DMS53 treated with DMSO at 0.1 percent for 48 hours (cell line): ENCODE data around the gene GNPDA1.
A peak's percentile ranks its signal among the peaks of the same experiment; 100 is the strongest.
"Not testable (repeated sequence)": the region's sequence is repeated elsewhere in the genome, so short reads cannot be mapped to it uniquely, and the experiment has no call there.

Experiments
- DNase-seq: peaks from one replicate; lab custom pipeline; 2025; ENCODE audit not compliant: unreplicated experiment; lab: John Stamatoyannopoulos, UW

GNPDA1 gene

DNA sequence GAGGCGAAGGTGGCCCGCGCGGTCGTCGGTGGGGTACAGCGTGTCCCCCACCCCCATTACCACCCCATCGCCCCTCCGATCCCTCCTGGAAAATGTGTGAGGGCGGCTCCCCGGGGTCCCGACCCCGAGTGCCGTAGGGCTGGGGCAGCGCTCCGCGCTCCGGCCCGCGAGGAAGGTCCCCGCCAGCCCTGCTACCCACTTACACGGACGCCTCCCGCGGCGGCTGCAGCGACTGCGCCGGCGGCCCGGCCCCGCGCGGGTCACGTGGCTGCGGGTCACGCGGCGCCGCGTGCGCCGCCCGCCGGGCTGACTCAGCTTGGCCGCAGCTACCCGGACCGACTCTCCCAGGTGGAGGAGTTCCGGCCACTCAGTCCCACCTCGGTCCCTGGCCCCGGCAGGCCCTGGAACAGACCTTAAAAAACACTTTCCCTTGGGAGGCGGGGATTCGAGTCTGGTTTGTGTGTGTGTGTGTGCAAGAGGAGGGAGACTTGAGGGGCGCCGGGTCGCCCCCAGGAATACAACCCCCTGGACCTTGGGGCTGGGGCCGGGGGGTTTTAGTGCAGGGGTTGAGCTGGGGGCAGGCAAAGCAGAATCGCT is at the start of gene GNPDA1:
TSS of gene GNPDA1 (minus strand) at position 236 of the 597 bp plus-strand sequence. CDS start 992 bp downstream, outside the sequence.
- DNase-seq, result peak; percentile 69

DNA sequence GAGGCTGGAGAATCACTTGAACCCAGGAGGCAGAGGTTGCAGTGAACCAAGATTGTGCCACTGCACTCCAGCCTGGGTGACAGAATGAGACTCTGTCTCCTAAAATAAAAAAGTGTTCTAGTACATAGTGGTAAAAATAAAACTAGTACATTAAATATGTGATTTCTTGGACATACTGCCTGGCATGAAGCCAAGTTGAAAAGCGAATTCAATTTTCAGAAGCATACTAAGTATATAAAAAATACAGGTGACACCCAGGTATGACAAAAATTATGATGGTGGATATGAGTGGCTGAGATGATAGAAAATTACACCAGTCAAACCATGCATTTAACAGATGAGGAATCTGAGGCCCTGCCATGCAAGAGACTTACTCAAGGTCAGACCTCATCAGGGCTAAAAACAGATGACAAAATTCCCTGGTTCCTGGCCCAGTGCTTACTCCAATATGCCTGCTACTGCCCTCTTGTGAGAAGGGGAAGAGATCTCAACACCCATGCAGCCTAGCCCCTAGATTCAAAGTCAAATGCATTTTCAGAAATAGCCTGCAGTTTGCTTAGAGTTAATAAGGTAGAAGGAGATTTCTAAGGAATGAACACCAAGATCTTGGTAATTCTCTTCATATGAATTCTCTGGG is 46.6 kb upstream of the GNPDA1 start:
- DNase-seq, result no peak

DNA sequence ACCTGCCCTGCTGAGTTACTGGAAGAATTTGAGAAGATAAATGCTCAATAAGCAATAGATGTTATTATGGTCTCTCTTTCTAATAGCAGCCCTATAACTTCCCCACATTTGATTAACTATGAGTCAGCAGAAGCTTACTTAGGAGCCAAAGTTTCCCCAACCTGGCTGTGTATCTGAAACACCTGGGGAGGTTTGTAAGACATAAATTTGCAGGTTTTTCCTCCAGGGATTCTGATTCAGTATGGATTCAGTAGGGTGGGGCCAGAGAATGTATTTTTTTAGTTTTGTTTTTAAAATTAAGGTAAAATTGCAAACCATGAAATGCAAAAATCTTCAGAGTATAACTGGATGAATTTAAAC is 44.9 kb upstream of the GNPDA1 start:
- no peak for DNase-seq

GRCh38 chr5:142056816-142057696 is 44.2 kb upstream of the GNPDA1 start:
- DNase-seq, result no peak

DNA sequence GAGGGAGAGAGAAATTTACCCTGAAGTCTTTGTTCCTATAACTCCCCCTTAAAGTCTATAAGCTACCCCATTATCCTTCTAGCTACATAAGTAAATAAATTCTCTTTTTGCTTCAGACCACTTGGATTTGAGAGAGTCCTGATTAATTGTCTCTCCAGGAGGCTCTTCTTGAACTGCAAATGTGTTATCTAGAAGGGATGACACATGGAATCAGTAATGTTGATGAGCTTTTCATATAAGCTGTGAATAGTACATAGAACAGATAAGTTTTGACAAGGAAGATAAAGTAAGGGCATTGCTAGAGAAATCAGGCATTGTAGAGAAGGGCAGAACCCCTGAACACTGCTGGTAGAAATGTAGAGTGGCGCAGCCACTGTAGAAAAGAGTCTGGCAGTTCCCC is 42.5 kb upstream of the GNPDA1 start:
- DNase-seq, result no peak

- peak; percentile 18 for DNase-seq
Observed at GRCh38 chr5:142053426-142054151, 40.8 kb upstream of the GNPDA1 start.

GRCh38 chr5:142052026-142052425 is 39.2 kb upstream of the GNPDA1 start:
- not testable (repeated sequence) for DNase-seq

DNA sequence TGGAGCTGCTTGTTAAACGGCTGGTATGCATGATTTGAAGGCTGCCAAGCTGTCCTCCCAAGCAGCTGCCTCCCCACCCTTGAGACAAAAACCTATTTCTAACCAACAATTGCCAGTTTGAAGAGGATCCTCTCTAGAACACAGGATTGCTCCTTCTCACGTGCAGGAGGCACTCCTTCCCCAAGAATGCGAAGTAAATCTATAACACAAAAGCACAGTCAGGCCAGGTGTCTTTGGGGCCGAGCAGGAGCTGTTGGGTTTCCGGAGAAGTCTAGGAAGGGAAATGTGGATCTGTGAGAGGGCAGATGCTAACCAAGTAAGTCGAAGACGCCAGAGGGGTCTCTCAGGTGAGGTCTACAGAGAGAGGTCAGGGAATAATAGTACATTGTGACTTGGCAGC is 35.4 kb upstream of the GNPDA1 start:
- DNase-seq, result no peak

DNA sequence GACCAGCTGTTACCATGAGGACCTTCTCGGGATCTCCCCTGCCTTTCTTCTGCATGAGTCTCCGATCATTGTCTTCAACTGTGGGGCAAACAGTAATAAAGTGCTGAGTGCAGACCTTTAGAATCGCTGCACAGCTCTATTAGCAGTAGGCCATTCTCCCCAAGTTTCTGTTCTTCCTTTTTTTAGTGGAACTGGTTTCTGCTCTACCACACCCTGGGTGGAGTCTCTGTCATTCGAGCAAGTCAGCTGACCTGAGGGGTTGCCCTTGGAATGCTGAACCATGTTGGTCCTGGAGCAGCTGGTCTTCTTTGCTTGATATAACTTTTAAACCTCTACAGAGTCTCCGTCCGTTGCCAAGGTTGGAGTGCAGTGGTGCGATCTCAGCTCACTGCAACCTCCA is 33.4 kb upstream of the GNPDA1 start:
- DNase-seq, result no peak

DNA sequence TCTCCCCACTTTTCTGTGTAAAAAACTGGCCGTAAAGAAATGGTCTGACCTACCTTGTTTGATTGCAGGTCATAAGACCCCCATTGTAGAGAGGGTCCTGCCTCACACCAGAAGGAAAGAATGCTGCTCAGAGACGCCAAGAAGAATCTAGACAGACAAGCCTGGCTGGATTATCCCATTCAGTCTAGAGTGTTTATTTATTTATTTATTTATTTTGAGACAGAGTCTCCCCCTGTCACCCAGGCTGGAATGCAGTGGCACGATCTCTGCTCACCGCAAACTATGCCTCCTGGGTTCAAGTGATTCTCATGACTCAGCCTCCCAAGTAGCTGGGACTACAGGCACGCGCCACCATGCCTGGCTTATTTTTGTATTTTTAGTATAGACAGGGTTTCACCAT is 28.1 kb upstream of the GNPDA1 start:
- DNase-seq, result not testable (repeated sequence)

DNA sequence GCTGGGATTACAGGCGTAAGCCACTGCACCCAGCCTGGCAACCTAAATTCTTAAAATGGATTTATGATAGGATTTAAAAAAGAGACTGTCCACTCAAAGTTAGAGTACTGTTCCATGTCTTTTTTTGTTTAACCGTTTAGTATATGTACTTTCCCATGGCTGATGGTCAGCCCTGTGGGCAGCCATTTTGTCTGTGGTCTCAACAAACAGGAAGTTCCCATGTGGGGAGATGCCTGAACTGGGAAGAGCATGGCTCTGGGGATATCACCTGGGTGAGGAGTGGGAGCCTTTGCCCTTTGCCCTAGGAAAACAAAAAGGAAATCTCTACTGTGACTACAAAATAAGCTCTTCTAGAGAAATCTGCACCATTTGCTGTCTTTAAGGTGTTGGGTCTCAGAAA is 27.5 kb upstream of the GNPDA1 start:
- DNase-seq, result no peak

DNA sequence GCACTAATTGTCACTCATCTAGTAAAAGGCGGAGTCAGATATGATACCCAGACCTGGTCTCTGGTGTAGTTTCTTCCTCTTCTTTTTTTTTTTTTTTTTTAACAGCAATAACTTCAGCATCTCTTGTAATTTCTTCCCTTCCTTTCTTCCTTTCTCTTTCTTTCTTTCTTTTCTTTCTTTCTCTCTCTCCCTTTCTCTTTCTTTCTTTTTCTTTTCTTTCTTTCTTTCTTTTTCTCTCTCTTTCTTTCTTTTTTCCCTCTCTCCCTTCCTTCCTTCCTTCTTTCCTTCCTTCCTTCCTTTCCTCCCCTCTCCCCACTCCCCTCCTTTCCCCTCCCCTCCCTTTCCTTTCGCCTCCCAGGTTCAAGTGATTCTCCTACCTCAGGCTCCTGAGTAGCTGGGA is 25.9 kb upstream of the GNPDA1 start:
- DNase-seq, result no peak

- DNase-seq, result not testable (repeated sequence)
Observed at GRCh38 chr5:142037599-142037998, 24.8 kb upstream of the GNPDA1 start.

DNA sequence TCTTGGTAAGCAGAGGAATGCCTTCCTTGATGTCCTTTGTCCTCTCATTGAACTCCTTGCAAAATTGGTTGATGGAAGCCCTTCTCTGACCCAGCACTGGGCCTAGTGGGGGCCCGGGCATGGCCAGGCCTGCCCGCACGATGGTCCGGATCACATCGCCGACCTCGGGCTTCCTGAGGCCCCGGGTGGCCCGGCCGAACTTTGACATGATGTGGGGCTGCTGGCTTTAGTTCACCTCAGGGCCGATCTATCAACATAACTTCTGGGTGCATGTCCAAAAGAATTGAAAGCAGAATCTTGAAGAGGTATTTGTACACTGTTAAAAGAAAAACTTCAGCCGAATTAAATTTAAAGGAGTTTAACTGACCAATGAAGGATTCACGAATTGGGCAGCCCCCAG is 24.1 kb upstream of the GNPDA1 start:
- no peak for DNase-seq

DNA sequence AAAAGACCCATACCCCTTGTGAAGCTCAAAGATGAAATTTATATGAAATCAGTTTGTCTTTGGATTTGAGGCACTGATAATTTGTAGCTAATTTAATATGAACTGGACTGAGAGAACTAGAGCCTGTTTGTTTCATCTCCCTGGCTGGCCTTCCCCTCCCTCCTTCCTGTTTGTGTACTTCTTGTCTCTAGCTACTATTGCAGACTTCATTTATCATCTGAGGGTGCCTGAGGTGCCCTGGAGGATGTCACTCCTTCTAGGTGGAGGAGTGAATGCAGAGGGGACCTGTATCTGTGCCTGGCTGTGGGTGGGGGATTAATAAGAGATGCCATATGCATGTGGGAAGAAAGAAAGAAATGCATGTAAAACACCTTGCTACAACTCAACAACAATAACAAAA is 22.2 kb upstream of the GNPDA1 start:
- no peak for DNase-seq

- not testable (repeated sequence) for DNase-seq
Observed at GRCh38 chr5:142033632-142034567, 21.1 kb upstream of the GNPDA1 start.

DNA sequence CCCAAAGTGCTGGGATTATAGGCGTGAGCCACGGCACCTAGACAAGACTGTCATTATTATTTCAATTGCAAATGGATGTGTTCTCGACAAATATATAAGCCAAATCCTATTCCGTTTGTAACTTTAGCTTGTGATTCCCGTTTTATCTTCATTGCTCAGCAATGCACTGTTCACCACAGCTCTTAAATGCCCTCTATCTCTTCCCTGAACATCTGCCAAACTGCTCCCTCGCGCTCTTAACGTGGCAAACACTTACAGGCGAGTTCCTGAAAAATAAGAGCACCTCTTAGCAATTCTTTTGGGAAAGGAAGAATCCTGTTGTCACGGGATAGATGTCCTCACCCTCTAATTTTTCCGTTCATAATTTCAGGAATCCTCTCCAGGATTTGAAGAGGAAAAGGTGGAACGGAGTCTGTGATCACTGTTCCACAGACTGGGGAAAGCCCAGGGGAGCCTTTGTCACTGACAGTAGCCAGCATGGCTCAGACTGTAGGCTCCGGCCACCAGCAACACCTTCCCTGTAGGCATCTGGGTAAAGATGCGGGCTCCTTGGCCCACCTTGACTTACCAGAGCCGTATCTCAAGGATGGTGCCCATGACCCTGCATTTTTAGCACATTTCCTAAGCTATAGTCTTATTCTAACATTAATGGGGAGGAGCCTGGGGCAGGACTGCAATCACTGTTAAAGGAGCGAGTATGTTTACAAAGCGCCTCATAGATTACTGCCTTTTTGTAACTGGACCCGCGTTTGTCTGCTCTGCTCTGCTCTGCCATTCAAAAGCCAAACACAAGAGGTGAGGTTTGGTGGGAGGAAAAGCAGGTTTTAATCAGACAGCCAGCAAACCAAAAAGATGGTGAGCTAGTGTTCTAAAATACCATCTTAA is 20.2 kb upstream of the GNPDA1 start:
- DNase-seq, result no peak

- DNase-seq, result no peak
Observed at GRCh38 chr5:142032150-142032549, 19.3 kb upstream of the GNPDA1 start.

DNA sequence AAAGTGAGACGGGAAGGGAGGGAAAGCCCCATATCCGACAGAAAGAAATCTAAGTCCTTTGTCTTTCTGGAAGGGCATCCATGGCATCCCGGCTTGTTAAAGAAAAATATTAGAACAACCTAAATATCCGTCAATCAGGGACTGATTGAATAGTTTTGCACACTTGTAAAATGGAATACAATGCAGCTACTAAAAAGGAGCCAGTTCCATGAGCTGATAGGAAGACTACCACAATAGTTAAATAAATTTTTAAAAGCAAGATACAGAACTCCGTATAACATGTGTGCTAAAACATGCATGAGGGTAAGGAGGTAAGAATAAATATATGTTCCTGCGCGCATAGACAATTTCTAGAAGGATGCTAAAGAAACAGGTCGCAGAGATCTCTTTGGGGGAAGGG is 12.8 kb upstream of the GNPDA1 start:
- no peak for DNase-seq
